Heart left ventricle (tissue), 13 donors: ENCODE data around the gene CRYBG1.

ENCODE experiments used
- CTCF ChIP-seq, 12 donors: fragments of 200-600 bp; sonication (generic) in 4 of 12; IDR thresholded peaks; one replicate each; pipeline versions ENCODE4 v1.5.0 to v1.8.0; 2018 to 2022; ENCODE audit warnings: antibody characterized with exemption in 12 of 12, mild to moderate bottlenecking in 5 of 12
- POLR2A ChIP-seq, 2 donors: fragments of 450-650 bp; IDR thresholded peaks; one replicate each; pipeline ENCODE4 v1.6.1; 2017; ENCODE audit warnings: antibody characterized with exemption in 2 of 2, mild to moderate bottlenecking in 2 of 2, moderate library complexity in 2 of 2
- donor health status: ischemic (EF 13 %, LVEDD 7.1; RV severe dilation, severe dysfunction).
- donor health status: DM: no; HTN: yes; CAD: no.
- donor health status: DM: no; HTN: no; CAD: no.
- donor health status: ischemic (EF 25% LVEDD 6.9; RV normal size, moderate dysfunction).
- donor health status: ischemic (EF 25% LVEDD 5.7; RV mildly dilated, moderate dysfunction).
- donor health status: ischemic (EF 35%, LVEDD 5.7; RV mildly dilated, moderate dysfunction).
- donor health status: nonischemic (EF 11% LVEDD 7.7; RV severe dilation, severe dysfunction).
- donor health status: DM: yes; HTN: yes; CAD: no.
- donor health status: PGD.
- donor health status: ischemic (EF 29% LVEDD 5.4; RV normal size, mild dysfunction).
- donor health status: nonischemic (EF 23%, LVEDD 6.1; RV moderate dilation, normal function).

GRCh38 chr6:106534004-106534403 is 173.5 kb downstream of the CRYBG1 start:
- TF ChIP-seq POLR2A (IDR thresholded peaks at IDR 0.05) (no peak), CTCF (IDR thresholded peaks at IDR 0.05) (no peak)
